ENCODE data around the gene SPON1. TPM values are rescaled to one million over a fixed set of nuclear protein-coding genes. Genes with fewer than 3 reads are reported as not detected.
"Not testable (repeated sequence)": the region's sequence is repeated elsewhere in the genome, so short reads cannot be mapped to it uniquely, and the experiment has no call there.

The SPON1 gene
- total and polyA plus RNA-seq, 8 donors, result 9.3 to 122 (median 26.9) TPM

- no peak overlapping the region for H3K4me3 ChIP-seq
- intact Hi-C loops (cut with DNase I; ENCODE audit: low total_unique reads), result no loop called here
- no peaks in the 10 kb centered on the region for H3K27me3 ChIP-seq
- peaks cover 7 to 25% (median 21%) of the 10 kb centered on the region in 4 donors for H3K9me3 ChIP-seq
- H3K4me1 ChIP-seq, result peaks cover 0 to 5% (median 0%) of the 10 kb centered on the region in 4 donors
- H3K36me3 ChIP-seq, result peaks cover 0 to 9% (median 0%) of the 10 kb centered on the region in 4 donors
- WGBS, 5 donors, result 76 to 92% (median 84%) methylated on average over 4 of the region's 4 CpGs
- no peak overlapping the region for H3K27ac ChIP-seq
- TF ChIP-seq POLR2A (IDR thresholded peaks at IDR 0.05) (no peak), CTCF (IDR thresholded peaks at IDR 0.05) (no peak), EP300 (IDR thresholded peaks at IDR 0.05) (no peak), POLR2AphosphoS5 (IDR thresholded peaks at IDR 0.05) (no peak)
- no peak for DNase-seq
Observed at GRCh38 chr11:14150878-14151277, 188.4 kb downstream of the SPON1 start.

- H3K4me1 ChIP-seq; H3K4me3 ChIP-seq; H3K27me3 ChIP-seq; intact Hi-C loops (cut with DNase I; ENCODE audit: low total_unique reads); H3K36me3 ChIP-seq; H3K27ac ChIP-seq; DNase-seq: not testable (repeated sequence)
- WGBS, 5 donors, result 47 to 100% (median 95%) methylated on average over 1 of the region's 1 CpG; no CpG with 5 or more reads in 1 of the 5 donors
- H3K9me3 ChIP-seq, result peaks cover 7 to 44% (median 32%) of the 10 kb centered on the region in 4 donors
Observed at GRCh38 chr11:14154103-14154502, 191.6 kb downstream of the SPON1 start.

DNA sequence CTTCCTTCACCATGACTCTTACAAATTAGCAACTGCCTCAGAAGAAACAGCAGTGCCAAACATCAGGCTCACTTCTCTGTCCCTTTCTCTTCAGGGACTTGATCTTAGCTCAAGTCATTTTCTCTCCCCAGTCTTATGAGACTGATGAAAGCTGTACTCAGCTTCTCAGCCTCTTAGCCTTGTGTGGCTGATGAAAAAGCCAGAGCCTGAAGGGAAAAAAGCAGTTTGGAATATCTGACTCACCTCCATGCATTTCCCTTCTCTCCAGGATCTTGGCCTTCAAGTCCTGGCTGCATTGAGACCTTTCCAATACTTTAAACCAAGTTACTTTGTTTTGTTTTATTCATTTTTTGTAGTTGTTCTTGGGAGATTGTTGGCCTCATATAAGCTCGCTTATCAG, 195.9 kb downstream of the SPON1 start:
- Histone ChIP-seq H3K4me3 (no peak overlapping the region), H3K27me3 (no peaks in the 10 kb centered on the region), H3K27ac (no peak overlapping the region), H3K9me3 (peaks cover 7 to 39% (median 31%) of the 10 kb centered on the region in 4 donors), H3K4me1 (no peaks in the 10 kb centered on the region), H3K36me3 (peaks cover 0 to 9% (median 0%) of the 10 kb centered on the region in 4 donors)
- WGBS, 5 donors, result 79 to 91% (median 87%) methylated on average over 1 of the region's 1 CpG
- DNase-seq, result no peak
- intact Hi-C loops (cut with DNase I; ENCODE audit: low total_unique reads), result no loop called here
- TF ChIP-seq POLR2AphosphoS5 (IDR thresholded peaks at IDR 0.05) (no peak), CTCF (IDR thresholded peaks at IDR 0.05) (no peak), EP300 (IDR thresholded peaks at IDR 0.05) (no peak), POLR2A (IDR thresholded peaks at IDR 0.05) (no peak)

GRCh38 chr11:14163576-14163975, 201.1 kb downstream of the SPON1 start:
- Histone ChIP-seq H3K9me3 (no peaks in the 10 kb centered on the region), H3K36me3 (no peaks in the 10 kb centered on the region), H3K4me1 (no peaks in the 10 kb centered on the region), H3K27ac (no peak overlapping the region), H3K4me3 (no peak overlapping the region), H3K27me3 (no peaks in the 10 kb centered on the region)
- no peak for TF ChIP-seq POLR2A (IDR thresholded peaks at IDR 0.05)
- TF ChIP-seq CTCF (IDR thresholded peaks at IDR 0.05), result no peak
- no peak for TF ChIP-seq EP300 (IDR thresholded peaks at IDR 0.05)
- TF ChIP-seq POLR2AphosphoS5 (IDR thresholded peaks at IDR 0.05), result no peak
- 77 to 94% (median 89%) methylated on average over 2 of the region's 2 CpGs for WGBS, 5 donors
- DNase-seq, result no peak
- intact Hi-C loops (cut with DNase I; ENCODE audit: low total_unique reads), result no loop called here

- H3K9me3 ChIP-seq; H3K27me3 ChIP-seq; DNase-seq; intact Hi-C loops (cut with DNase I; ENCODE audit: low total_unique reads); H3K4me3 ChIP-seq; H3K36me3 ChIP-seq; H3K4me1 ChIP-seq; H3K27ac ChIP-seq: not testable (repeated sequence)
- 83 to 92% (median 90%) methylated on average over 7 of the region's 7 CpGs for WGBS, 5 donors
Observed at GRCh38 chr11:14173679-14174078, 211.2 kb downstream of the SPON1 start.
